DMS 273 (cell line): Measurements from ENCODE around the gene KLHL7.
"Not testable (repeated sequence)": the region's sequence is repeated elsewhere in the genome, so short reads cannot be mapped to it uniquely, and the experiment has no call there.

Source experiments
- DNase-seq: peaks from one replicate; lab custom pipeline; 2025; ENCODE audit not compliant: unreplicated experiment; lab: John Stamatoyannopoulos, UW

The KLHL7 gene

DNA sequence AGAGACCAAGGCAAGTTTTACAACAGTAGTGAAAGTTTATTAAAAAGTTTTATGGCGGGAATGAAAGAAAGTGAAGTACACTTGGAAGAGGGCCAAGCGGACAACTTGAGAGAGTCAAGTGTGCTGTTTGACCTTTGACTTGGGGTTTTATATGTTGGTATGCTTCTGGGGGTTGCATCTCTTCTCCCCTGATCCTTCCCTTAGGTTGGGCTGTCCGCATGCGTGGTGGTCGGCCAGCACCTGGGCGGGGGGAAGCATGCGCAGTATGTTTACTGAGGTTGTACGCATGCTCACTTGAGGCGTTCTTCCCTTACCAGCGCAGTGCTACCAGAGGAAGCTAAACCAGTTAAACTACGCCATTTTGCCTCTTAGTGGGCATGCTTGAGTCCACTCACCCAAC is 108.2 kb downstream of the KLHL7 start:
- DNase-seq, result no peak

DNA sequence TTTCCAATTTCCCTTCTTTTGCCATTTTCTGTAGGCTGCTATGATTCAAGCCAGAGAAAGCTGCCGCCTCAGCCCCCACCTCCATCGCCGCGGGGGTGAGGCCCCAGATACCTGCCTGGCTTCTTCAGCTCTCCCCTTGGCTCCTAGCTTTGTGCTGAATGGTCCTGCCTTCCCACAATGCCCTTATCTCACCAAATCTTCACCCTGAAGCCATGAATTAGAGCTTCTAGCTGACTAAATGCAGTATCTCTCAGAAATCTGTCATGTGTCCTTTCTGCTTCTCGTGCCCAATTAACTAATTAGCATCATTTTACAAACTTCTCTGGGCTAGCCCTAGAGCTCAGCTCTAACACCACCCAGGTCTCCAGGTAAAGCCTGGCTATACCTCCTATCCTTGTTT is 108.8 kb downstream of the KLHL7 start:
- DNase-seq, result no peak

DNA sequence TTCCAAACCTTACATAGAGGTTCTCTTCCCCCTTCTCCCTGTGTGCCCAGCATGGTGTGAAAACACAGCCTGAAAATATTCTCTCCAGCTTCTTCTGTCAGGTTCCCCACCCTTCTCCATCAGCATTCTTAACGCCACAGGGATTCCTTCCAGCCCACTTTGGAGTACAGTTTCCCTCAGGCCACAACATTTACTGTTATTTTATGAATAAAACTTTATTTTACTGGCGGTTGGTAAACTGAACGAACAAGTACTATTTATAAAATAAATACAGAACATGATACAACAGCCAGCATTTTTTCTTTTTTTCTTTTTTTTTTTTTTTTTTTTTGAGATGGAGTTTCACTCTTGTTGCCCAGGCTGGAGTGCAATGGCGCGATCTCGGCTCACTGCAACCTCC is 109.4 kb downstream of the KLHL7 start:
- no peak for DNase-seq

DNA sequence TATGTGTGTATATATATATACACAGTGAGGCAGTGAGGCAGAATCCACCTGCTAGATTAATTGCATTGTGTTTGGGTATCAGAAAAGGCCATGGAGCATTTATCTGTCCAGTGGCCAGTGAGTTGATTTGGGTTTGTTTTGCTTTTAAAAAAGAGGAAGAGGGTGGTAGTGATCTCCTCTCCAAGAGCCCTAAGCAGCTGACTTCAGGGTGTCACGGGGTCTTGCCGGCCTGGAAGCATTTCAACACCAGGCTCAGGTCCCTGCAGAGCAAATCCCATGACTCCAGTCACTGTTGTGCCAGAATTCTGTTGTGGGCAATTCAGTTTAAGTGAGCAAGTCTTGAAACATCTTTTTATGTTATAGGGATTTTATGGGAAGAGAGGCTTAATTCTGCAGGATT is 110.4 kb downstream of the KLHL7 start:
- no peak for DNase-seq

DNA sequence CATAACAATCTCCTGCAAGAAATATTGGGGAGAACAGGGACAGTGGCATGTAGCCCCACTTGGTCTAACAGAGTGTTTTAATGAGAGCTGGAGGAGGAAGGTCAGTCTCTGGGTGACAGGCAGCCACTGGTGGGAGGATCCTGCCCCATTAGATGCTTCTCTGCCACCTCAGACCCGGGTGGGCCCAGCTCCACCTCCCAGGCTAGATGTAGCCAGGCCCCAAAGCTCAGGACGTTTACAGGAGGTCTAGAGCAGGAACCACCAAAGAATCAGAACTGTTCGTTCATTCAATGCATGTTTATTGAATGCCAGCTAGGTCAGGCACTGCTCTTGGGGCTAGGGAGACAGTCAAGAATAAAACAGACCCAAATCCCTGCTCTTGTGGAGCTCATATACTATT is 112.6 kb downstream of the KLHL7 start:
- DNase-seq, result no peak

DNA sequence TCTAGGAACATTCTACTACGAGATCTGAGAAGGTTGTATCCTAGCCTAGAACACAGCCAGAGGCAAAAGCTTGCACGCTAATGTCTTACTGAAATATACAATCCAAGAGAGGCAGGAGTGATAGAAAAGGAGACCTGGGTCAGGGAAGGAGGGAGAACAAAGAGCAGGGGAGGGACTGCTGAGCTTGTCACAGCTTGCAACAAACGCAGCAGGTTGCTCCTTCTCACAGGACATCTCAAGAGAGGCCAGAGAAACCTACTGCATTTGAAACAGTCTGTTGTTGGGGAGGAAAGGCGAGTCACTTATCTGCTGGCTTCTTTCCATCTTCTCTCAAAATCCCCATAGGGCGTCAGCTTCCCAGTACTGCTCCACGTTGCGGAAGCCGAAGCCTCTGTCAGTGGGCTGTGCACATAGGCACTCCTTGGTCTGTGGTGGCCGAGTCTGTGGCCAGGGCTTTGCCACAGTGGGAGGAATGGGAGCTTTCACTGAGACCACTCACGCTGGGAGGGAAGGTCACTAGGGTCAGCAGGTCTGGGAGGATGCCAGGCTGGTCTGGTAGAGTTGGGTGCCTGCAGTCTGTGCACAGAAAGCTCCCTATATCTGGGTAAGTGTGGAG is 115.2 kb downstream of the KLHL7 start:
- peak; percentile 22 for DNase-seq

DNA sequence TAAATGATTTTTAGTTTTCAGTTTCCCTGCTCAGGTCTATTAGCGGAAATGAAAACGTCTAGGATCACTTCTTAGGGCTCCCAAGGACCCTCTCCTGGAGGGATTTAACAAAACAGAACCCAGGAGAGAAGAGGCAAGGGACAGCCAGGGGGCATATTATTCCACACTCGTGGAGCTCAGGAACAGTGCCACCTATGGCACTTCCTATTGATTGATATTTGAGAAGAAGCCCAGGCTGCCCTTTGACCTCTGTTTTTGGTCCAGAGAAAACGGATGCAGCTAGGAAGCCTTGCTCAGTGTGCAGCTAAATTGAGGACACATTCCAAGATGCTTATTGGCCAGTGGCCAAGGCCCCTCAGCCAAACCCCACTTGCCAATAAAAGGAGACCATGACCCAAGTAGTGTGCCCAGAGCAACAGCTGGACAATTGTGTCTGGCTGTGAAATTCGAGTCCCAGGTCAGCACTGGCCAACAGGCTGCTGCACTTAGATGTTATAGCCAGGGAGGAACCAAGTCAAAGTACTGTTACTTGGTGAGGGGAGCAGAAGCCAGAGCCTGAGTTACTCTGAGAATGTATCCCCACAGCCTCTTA is 117.0 kb downstream of the KLHL7 start:
- peak; percentile 16 for DNase-seq

DNA sequence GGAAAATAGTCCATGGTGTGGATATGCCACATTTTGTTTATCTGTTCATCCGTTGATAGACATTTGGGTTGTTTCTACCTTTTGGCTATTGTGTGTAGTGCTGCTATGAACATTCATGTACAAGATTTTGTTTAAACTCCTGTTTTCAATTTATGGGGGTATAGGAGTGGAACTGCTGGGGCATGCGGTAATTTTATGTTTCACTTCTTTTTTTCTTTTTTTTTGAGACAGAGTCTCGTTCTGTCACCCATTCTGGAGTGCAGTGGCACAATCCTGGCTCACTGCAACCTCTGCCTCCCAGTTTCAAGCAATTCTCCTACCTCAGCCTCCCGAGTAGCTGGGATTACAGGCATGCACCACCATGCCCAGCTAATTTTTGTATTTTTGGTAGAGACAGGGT is 118.8 kb downstream of the KLHL7 start:
- not testable (repeated sequence) for DNase-seq

DNA sequence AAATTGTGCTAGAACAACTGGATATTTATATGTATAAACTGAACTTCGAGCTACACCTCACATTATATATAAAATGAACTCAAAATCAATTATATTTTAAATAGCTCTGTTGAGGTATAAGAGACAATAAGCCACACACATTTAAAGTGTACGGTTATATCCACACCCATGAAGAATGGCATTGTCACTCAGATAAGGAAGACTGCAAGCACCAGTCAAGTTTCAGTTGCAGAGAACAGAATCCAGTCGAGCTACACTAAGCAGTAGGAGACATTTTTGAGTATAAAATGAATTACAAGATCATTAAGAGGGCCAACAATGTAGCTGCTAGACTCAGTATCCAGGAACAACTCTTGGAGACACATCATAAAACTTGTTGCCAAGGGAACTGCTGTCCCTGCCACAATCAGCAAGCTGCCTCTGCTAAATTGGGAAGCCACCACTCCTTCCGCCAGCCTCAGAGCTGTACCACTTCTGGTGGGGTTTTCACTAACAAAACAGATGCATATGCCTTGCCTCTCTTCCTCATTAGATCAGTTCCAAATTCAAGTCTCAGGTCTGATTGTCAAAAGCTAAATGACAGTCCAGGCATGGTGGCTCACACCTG is 121.4 kb downstream of the KLHL7 start:
- DNase-seq, result peak; percentile 18
